SK-N-SH (cell line): Measurements from ENCODE around the gene PPP2R5C.

ENCODE experiments used
- CTCF ChIP-seq: fragments of 200-600 bp; sonication (generic); IDR thresholded peaks from 2 replicates; pipeline ENCODE4 v1.6.1; 2017; ENCODE audit warnings: antibody characterized with exemption, mild to moderate bottlenecking, moderate library complexity
- EZH2phosphoT487 ChIP-seq: fragments of 200-600 bp; sonication (generic); IDR thresholded peaks from 2 replicates; pipeline ENCODE4 v1.6.1; 2017; ENCODE audit warnings: low read depth, mixed run types, mild to moderate bottlenecking, antibody characterized with exemption, moderate library complexity, borderline replicate concordance
- POLR2AphosphoS5 ChIP-seq: IDR thresholded peaks from 2 replicates; pipeline ENCODE4 v1.6.1; 2012; ENCODE audit warnings: low read depth, low read length
- USF2 ChIP-seq: fragments of 150-350 bp; IDR thresholded peaks from 2 replicates; pipeline ENCODE4 v1.6.1; 2017; ENCODE audit warnings: antibody characterized with exemption, low read length, low read depth, borderline replicate concordance

GRCh38 chr14:101894365-101895081 lies 133.0 kb downstream of the PPP2R5C start:
- TF ChIP-seq USF2 (no peak), CTCF (no peak), EZH2phosphoT487 (no peak), POLR2AphosphoS5 (no peak)
